ENCODE measurements around the gene CFAP70.
A peak's percentile ranks its signal among the peaks of the same experiment; 100 is the strongest.

Gene CFAP70

DNA sequence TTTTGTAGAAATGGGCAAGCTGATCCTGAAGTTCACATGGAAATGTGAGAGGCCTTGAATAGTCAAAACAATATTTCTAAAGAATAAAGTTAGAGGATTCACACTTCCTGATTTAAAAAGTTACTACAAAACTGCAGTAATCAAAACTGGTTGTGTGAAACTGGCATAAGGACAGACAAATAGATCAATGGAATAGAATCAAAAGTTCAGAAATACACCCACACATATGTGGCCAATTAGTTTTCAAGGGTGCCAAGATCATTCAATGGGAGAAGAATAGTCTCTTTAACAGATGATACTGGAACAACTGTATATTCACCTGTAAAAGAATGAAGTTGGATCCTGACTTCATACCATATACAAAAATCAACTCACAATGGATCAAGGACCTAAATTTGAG lies 139.3 kb downstream of the CFAP70 start:
- no peak overlapping the region for H3K27ac ChIP-seq (replicated peaks)
- DNase-seq (ENCODE audit: low read depth in 1 of 2, low spot score in 1 of 2), result no peak
- no peaks in the 10 kb centered on the region for H3K27me3 ChIP-seq (ENCODE audit: insufficient read depth, poor library complexity, severe bottlenecking)
- TF ChIP-seq POLR2AphosphoS5 (IDR thresholded peaks at IDR 0.05; ENCODE audit: low read depth), result no peak
- TF ChIP-seq, protein P1, sequence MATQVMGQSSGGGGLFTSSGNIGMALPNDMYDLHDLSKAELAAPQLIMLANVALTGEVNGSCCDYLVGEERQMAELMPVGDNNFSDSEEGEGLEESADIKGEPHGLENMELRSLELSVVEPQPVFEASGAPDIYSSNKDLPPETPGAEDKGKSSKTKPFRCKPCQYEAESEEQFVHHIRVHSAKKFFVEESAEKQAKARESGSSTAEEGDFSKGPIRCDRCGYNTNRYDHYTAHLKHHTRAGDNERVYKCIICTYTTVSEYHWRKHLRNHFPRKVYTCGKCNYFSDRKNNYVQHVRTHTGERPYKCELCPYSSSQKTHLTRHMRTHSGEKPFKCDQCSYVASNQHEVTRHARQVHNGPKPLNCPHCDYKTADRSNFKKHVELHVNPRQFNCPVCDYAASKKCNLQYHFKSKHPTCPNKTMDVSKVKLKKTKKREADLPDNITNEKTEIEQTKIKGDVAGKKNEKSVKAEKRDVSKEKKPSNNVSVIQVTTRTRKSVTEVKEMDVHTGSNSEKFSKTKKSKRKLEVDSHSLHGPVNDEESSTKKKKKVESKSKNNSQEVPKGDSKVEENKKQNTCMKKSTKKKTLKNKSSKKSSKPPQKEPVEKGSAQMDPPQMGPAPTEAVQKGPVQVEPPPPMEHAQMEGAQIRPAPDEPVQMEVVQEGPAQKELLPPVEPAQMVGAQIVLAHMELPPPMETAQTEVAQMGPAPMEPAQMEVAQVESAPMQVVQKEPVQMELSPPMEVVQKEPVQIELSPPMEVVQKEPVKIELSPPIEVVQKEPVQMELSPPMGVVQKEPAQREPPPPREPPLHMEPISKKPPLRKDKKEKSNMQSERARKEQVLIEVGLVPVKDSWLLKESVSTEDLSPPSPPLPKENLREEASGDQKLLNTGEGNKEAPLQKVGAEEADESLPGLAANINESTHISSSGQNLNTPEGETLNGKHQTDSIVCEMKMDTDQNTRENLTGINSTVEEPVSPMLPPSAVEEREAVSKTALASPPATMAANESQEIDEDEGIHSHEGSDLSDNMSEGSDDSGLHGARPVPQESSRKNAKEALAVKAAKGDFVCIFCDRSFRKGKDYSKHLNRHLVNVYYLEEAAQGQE (IDR thresholded peaks at IDR 0.05; ENCODE audit: insufficient replicate concordance, low read depth), result no peak
- TF ChIP-seq GABPA (IDR thresholded peaks at IDR 0.05; ENCODE audit: low read depth), result no peak
- no peak for TF ChIP-seq SPI1 (IDR thresholded peaks at IDR 0.05; ENCODE audit: borderline replicate concordance, low read depth)
- TF ChIP-seq, protein P2, sequence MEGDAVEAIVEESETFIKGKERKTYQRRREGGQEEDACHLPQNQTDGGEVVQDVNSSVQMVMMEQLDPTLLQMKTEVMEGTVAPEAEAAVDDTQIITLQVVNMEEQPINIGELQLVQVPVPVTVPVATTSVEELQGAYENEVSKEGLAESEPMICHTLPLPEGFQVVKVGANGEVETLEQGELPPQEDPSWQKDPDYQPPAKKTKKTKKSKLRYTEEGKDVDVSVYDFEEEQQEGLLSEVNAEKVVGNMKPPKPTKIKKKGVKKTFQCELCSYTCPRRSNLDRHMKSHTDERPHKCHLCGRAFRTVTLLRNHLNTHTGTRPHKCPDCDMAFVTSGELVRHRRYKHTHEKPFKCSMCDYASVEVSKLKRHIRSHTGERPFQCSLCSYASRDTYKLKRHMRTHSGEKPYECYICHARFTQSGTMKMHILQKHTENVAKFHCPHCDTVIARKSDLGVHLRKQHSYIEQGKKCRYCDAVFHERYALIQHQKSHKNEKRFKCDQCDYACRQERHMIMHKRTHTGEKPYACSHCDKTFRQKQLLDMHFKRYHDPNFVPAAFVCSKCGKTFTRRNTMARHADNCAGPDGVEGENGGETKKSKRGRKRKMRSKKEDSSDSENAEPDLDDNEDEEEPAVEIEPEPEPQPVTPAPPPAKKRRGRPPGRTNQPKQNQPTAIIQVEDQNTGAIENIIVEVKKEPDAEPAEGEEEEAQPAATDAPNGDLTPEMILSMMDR (IDR thresholded peaks at IDR 0.05; ENCODE audit: insufficient read depth, low read length), result no peak
- H3K4me3 ChIP-seq (replicated peaks; ENCODE audit: insufficient read depth, low read length), result no peak overlapping the region

DNA sequence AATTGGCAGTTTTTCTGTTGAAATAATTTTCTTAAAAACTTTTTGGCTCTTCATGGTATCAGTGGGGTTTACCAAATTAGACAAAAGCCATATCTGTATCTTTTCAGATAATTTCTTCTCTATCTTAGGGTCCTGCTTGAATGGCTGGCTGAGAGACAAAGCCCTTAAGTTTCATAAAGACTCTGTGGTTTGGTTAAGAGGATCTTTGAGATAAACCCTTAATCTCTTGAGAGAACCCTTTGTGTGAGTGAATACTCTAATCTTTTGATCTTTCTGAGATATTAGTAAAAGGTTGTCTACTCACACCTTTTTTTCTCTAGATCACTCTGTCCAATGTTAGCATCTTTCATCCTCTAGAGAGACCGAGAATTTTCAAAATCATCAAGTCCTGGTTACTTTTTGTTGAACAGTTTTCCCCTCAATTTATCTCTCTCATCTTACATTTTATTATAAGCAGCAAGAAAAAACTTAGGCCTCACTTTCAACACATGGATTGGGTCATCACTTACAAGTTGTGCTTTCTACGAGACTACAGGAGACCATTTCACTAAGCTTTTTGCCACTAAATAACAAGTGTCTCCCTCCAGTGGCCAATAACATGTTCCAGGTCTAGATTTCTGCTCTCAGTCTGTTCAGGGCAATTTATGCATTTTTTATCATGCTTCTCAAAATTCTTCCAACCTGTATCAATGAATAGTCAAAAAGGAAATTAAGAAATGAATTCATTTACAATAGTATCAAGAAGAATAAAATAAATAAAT lies 140.1 kb downstream of the CFAP70 start:
- no peak overlapping the region for H3K4me3 ChIP-seq (replicated peaks; ENCODE audit: insufficient read depth, low read length)
- TF ChIP-seq SPI1 (IDR thresholded peaks at IDR 0.05; ENCODE audit: borderline replicate concordance, low read depth), result no peak
- TF ChIP-seq, protein P2 (IDR thresholded peaks at IDR 0.05; ENCODE audit: insufficient read depth, low read length), result peak; percentile 26
- DNase-seq (ENCODE audit: low read depth in 1 of 2, low spot score in 1 of 2), result peak; percentile 20 to 28
- no peak overlapping the region for H3K27ac ChIP-seq (replicated peaks)
- H3K27me3 ChIP-seq (ENCODE audit: insufficient read depth, poor library complexity, severe bottlenecking), result no peaks in the 10 kb centered on the region

GRCh38 chr10:73217628-73218027 lies 141.0 kb downstream of the CFAP70 start:
- TF ChIP-seq POLR2AphosphoS5 (IDR thresholded peaks at IDR 0.05; ENCODE audit: low read depth) (no peak), GABPA (IDR thresholded peaks at IDR 0.05; ENCODE audit: low read depth) (no peak), SPI1 (IDR thresholded peaks at IDR 0.05; ENCODE audit: borderline replicate concordance, low read depth) (no peak)
- TF ChIP-seq, protein P1 (IDR thresholded peaks at IDR 0.05; ENCODE audit: insufficient replicate concordance, low read depth), result no peak
- Histone ChIP-seq H3K27me3 (ENCODE audit: insufficient read depth, poor library complexity, severe bottlenecking) (no peaks in the 10 kb centered on the region), H3K27ac (replicated peaks) (no peak overlapping the region), H3K4me3 (replicated peaks; ENCODE audit: insufficient read depth, low read length) (no peak overlapping the region)
- DNase-seq (ENCODE audit: low read depth in 1 of 2, low spot score in 1 of 2), result no peak

DNA sequence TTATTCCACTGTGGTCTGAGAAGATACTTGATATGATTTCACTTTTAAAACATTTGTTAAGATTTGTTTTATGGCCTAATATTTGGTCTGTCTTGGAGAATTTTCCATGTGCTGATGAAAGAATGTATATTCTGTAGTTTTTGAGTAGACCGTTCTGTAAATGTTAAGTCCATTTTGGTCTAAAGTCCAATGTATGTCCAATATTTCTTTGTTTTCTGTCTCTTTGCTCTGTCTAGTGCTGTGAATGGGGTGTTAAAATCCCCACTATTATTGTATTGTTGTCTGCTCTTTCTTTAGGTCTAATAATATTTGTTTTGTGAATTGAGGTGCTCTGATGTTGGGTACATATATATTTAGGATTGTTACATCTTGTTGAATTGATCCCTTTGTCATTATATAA lies 142.9 kb downstream of the CFAP70 start:
- no peaks in the 10 kb centered on the region for H3K27me3 ChIP-seq (ENCODE audit: insufficient read depth, poor library complexity, severe bottlenecking)
- DNase-seq (ENCODE audit: low read depth in 1 of 2, low spot score in 1 of 2), result no peak

More for the DNA sequence above, 142.9 kb downstream of the CFAP70 start:
- TF ChIP-seq SPI1 (IDR thresholded peaks at IDR 0.05; ENCODE audit: borderline replicate concordance, low read depth) (no peak), POLR2AphosphoS5 (IDR thresholded peaks at IDR 0.05; ENCODE audit: low read depth) (no peak), GABPA (IDR thresholded peaks at IDR 0.05; ENCODE audit: low read depth) (no peak)
- TF ChIP-seq, protein P2 (IDR thresholded peaks at IDR 0.05; ENCODE audit: insufficient read depth, low read length), result no peak
- TF ChIP-seq, protein P1 (IDR thresholded peaks at IDR 0.05; ENCODE audit: insufficient replicate concordance, low read depth), result no peak
- Histone ChIP-seq H3K27ac (replicated peaks) (no peak overlapping the region), H3K4me3 (replicated peaks; ENCODE audit: insufficient read depth, low read length) (no peak overlapping the region)
